Amygdala (tissue), 56 donors: ENCODE results near the gene LBH.
A peak's percentile ranks its signal among the peaks of the same experiment; 100 is the strongest.

ENCODE experiments used
- DNase-seq, 56 donors: peaks; one replicate each; lab custom pipeline; 2025; lab: John Stamatoyannopoulos, UW

Gene LBH

DNA sequence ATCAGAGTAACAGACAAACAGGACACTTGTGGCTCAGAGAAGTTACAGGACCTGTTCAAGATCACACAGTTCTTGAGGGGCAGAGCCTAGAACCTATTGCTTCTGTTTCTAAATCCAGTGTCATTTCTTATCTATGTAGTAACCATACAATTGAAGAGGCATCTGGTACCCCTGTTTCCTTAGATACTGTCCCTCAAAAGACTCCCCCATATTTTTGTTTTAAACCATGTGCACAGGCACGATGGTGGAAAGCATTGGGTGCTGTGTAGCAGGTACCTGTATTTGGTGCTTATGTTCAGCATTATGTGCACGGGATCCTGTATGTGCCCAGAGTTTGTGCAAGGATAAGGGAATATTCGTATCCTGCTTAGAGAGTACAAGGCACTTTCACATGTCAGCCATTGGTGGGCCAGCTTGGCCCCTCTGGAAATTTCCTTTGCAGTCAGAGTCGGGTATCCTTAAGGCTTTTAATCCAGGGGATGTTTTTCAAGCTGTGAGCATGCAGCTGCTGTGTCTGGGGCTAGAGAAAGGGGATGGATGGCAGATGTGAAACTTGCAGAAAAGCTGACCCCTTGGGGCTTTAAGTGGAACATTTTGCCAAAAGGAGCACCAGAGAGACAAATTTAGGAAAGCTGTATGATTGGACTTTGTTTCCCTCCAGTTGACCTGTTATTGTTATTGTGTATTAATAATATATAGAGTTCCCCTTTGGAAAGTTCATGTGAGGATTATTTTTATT lies 2.1 kb downstream of the LBH start:
- DNase-seq = no peak

GRCh38 chr2:30234180-30234971 lies 3.0 kb downstream of the LBH start:
- no peak for DNase-seq

- no peak for DNase-seq
Observed at GRCh38 chr2:30235008-30235655, 3.8 kb downstream of the LBH start.

GRCh38 chr2:30235859-30236535 lies 4.7 kb downstream of the LBH start:
- no peak for DNase-seq

DNA sequence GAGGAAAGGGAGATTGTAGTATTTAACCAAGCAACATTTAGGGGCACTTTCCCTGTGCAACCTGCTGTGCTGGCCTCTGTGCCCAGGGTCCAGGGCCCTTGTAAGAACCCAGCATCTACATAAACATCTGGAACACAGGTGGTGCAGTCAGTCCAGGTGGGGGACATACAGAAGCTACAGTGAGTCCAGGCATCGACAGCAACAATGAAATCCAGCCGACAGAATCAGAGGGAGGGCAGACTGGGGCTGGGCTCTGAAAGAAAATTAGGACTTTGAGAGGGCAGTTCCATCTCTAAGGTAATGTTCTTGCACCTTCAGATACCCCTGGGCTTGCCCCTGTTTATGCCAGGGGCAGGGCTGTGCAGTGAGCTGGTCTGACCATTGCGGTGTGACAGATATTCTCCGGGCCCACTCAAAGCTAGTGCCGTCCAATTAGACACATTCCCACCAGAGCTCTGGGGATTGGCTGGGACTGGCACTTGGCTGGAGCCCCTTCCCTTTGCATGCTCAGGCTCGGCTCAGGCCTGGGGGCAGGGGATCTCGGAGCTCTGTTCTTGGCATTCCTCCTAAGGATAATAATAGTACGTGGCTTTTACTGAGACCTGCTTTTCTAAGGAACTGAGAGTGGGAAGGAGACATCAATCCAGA lies 5.4 kb downstream of the LBH start:
- DNase-seq = no peak

DNA sequence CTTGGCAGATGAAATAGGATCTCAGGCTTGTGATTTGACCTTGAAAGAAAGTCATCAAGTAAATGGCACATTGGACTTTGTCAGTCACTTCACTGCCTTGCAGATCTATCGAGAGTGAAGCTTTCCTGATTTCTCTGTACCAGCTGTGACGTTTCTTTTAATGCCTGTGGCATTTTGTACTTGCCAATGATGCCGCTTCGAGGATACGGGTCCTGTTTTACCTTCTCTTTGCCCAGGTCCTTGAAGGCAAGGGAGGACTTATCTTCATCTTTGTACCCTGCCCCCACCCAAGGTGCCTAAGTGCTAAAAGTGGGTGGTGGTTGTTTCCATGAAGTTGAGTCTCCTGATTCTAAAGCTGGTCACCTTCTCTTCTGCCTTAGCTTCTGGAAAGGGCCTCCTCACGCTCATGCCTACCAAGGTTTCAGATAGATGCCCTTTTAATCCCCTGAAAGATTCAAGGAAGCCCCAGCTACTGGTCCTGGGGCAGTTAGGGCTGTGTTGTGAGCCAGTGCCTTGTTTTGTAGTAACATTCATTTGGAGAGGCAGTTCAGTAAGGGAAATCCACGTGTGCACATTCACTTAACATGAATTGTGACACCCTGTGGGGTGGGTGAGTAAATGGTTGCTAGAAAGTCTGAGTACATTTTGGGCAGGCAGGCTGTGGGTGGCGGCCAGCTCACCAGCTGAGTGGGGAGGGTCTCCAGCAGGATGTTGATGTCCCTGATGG lies 6.1 kb downstream of the LBH start:
- no peak for DNase-seq

DNA sequence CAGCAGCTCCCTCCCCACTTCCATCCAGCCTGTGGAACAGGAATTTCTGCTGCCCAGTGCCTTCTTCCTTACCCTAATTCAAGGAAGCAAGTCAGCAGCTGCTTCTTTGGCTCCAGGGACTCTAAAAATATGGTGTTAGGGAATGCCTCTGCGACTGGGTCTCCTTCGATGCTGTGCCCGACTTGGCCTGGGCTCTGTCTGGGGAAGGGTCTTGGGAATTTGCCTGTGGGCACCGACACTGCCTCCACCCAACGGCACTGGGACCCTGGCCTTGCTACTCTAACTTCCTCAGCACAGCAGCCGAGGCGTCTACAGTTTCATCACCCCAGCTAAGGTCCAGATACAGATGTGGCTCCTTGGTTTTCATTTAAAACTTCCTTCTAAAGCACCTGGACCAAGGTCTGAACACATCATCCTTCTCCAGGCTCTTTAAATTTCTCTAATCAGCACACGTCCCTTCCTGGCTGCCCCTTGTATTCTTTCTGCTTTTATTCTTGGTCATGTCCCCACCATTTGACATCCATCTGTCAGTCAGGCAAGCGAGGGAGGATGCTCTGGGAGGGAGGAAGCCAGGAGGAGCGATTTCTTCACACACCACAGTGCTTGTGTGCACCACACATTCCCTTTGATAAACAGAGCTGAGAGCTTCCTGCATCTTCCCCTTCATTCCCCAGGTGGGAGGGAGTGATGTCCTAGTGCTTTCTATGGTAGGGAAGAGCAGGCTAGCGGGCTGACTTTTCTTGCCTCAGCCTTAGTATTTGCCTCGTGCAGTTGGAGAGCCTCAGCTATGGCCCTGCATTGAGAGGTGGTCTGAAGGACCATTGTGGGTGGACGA lies 6.8 kb downstream of the LBH start:
- no peak for DNase-seq

DNA sequence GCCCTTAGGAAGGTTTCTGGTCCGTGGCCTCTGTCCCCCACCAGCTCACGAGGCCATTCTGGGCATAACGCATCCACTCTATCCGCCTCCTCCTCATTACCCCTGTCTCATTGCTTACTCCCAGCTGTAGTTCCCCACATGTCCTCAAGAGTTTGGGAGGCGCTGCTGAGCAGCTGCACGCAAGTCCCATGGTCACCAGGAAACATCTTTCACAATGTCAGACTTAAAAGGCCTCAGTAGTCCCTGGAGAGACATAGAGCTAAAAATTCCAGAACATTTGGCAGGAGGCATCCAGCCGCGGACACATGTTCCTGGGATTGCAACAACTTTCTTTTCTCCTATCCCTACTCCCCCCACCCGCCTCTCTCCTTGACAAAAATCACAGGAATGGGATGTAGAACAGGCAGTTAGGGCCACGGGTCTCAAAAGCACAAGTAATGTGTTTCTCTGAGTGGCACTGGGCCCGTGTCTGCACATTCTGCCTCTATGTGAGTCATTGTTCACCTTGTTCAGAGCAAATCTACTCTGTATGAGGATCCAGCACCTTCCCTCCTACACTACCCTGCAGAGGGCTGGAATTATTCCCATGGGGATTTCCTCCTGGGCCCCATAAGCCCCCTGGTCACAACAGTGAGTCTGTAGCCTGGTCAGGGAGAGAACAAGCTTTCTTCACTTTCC lies 8.1 kb downstream of the LBH start:
- DNase-seq = peak in 4 of 56 donors; percentile 7 to 38 (median 14)

GRCh38 chr2:30239986-30240752 lies 8.8 kb downstream of the LBH start:
- no peak for DNase-seq

- no peak for DNase-seq
Observed at GRCh38 chr2:30243231-30243630, 11.9 kb downstream of the LBH start.

- no peak for DNase-seq
Observed at GRCh38 chr2:30245364-30245763, 14.0 kb downstream of the LBH start.

GRCh38 chr2:30248791-30249190 lies 17.5 kb downstream of the LBH start:
- no peak for DNase-seq

DNA sequence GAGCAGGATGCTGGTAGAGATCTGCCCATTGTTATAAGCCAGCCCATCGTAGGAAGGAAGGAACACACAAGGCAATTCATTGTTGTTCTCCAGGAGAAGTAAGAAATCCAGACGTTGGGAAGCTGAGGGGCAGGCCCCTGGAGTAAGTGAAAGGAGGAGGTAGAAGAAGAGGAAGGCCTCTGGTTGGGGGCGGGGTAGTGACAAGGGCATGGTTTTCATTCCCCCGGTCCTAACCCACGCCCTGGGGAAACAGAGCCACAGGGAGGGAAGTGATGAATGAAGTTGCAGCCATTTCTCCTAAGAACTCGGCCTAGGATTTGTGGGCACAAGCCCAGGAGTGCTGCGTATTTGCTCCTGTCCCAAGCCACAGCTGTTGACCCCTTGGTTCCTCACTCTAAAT lies 18.0 kb downstream of the LBH start:
- DNase-seq = no peak

- DNase-seq = no peak
Observed at GRCh38 chr2:30250421-30250820, 19.1 kb downstream of the LBH start.

GRCh38 chr2:30252723-30253701 lies 21.7 kb downstream of the LBH start:
- DNase-seq = peak in 3 of 56 donors; percentile 6 to 31 (median 19)
